EL (cell line): ENCODE measurements around the gene HOXD11.

ENCODE experiments used
- DNase-seq: peaks from one replicate; pipeline ENCODE4 v3.0.0-alpha.2; 2016

The HOXD11 gene

DNA sequence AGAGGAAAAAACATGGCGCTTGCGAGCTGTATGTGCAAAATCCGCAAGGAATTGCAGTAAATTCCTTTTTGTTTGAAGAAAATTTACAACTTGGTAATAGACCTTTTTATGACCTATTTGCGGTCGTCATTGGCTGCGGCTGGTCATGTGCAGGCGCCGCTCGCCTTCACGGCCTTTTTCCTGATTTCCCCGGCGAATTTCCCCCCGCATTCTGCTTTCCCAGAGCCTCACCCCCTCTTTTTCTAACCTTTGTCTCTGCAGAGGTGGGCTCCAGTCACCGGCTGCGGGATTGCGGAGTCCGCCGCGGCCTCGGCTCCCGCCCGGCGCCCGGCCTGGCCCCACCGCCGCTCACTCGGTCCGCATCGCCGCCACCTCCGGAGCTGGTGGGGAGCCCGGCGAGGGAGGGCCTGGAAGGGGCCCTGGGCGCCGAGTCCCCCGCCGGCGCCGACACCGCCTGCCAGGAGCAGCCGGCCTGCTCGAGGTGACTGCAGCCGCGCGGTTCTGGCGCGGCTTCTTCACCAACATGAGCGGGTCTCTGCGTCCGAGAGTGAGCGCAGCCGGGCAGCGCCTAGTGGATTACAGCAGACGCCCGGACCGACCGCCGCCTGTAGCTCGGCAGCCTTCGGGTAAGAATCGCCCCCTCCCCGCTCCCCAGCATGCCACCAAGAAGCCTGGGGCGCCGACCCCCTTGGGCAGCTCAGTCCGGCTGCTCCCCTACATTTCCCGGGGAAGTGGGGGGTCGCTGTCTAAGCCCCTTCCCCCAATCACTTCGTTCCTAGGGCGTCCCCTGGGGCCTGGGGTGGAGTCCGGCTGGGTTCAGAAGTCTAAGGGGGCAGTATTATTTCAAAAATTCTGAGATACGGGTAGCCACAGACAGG lies 29.5 kb downstream of the HOXD11 start:
- peak; percentile 57 for DNase-seq

DNA sequence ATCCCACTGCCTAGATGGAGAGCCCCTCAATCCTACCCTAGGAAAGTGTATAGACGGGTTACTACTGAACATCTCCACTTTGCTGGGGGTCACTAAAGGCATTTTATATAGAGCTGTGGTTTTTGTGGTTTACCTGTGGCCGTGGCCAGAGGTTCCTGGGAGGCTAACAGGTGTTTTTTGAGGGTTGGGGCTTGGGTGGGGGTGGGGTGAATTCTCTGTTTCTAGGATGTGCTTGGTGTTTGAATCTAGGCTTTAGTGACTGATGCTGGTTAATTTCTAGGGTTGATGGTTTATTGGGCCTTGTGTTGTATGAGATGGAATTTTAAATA lies 30.1 kb downstream of the HOXD11 start:
- DNase-seq, result no peak

DNA sequence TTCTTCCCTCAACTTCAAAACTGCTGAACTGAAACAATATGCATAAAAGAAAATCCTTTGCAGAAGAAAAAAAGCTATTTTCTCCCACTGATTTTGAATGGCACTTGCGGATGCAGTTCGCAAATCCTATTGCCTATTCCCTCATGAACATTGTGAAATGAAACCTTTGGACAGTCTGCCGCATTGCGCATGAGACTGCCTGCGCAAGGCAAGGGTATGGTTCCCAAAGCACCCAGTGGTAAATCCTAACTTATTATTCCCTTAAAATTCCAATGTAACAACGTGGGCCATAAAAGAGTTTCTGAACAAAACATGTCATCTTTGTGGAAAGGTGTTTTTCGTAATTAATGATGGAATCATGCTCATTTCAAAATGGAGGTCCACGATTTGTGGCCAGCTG lies 30.8 kb downstream of the HOXD11 start:
- DNase-seq, result no peak

DNA sequence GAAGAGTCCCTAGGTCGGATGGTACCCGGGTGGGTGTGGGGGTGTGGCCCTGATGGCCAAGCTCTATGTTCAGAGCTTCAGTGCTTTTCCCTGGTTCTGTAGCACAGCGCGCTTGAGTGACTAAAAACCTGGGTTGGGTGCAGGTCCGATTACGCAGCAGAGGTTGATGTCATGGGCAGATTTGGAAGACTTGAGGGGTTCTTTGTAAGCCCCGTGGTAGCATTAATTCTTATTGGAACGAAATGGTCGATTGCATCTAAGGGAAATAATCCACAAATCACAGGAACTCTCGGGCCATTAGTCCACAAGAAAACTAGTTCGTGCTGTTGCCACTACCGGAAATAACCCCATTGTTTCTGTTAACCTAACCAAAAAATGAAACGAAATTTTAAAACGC lies 31.4 kb downstream of the HOXD11 start:
- DNase-seq, result no peak

DNA sequence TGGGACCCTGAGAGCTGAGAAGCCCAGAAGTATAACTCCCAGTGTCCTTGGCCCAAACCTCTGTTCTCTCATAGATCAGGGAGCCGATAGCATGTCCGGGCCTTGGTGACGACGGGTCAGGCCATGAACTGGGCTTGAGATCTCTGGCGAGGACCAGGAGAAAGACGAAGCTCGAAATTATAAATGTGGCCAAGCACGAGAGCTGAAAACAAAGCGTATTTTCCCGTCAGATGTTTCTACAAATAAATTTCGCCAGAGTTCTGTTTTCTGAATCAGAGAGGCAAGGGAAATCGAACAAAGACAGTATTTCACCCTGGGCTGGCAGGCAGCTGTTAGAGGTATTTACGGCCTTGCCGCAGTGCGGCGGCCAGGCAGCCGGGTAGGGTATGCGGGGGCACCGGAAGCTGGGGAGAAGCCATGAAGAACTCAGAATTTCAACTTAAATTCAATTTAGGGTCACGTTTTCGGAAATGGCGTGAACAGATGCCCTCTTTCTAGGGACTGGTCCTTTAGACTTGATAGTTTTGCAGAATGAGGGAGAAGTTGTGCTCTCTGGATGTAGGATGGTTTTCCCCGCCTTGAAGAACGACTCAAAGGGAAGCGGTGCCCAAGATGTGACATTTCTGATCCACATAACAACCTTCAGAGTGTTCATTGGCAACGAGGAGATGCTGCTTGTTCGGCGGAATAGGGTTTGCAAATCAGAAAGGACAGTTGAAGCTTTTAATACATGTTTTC lies 32.0 kb downstream of the HOXD11 start:
- DNase-seq, result no peak

DNA sequence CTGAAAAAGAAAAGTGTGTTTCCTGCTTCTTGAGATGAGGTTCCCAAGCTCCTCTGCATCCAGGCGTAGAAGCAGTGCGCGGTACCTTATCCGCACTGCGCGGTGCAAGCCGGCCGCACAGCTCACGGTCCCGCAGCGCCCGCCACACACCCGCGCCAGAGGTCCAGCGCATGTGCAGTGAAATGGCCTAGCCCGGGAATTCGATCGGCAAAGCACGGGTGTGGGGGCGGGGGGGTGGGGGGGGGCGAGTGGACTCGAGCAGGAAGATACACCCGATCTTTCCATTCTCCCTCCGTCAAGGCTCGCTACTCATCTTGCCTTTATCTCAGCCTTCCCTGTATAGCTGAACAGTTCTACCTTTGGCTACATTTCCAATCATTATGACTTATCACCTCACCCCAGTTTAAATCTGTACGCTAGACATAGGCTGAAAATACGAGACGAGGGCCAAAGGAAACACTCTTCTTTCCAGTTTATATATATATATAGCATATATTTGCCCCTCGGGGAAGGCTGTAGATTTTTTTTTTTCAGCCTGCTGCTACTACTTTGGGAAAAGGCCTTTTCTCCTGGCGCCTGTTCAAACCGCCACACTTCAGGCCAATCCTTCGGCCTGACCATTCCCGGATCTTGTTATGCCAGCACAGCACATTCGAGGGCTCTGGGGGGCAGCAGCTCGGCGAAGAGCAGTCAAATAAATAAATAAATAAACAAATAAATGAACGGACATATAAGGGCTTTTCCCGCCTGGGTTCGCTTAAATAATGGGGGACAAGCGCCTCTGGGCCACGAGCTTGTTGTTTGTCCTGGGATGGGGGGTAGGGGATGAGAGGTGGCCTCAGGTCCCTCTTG lies 32.8 kb downstream of the HOXD11 start:
- DNase-seq, result no peak

DNA sequence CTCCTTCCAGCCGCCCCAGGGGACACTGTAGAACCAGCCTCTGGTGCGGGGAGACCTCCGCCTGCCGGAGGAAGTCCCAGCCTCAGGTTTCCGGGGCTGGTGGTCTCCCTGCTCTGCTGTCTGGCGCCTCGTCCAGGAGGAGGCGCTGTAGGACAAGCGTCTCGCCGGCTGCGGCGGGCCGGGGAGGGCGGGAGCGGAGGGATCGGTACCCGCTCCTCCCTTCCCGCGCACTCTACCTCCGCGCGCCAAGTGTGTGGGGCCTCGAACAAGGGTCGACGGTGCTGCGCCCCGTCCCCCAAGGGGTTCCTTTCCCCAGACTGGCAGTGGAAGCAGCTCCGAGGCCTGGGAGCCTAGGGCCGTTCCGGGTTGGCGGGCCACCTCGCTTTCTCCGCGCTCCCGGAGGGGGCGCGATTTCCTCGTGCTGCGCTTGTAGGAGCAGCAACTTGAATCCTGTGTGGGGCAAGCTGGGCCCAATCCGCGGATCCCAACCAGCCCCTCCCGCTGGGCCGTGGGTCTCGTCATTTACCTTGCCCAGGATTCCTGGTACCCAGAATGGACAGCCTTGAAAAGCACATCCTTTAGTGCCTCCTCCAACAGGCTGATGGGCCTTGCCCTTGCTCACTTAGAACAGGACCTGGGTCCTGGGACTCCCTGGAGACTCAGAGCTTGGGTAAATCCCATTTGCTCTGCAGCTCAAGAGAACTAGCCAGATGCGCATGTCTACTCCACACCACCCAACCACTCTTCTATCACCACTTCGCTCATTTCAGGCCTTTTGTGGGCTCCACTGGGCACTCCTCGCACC lies 33.6 kb downstream of the HOXD11 start:
- DNase-seq, result peak; percentile 75

DNA sequence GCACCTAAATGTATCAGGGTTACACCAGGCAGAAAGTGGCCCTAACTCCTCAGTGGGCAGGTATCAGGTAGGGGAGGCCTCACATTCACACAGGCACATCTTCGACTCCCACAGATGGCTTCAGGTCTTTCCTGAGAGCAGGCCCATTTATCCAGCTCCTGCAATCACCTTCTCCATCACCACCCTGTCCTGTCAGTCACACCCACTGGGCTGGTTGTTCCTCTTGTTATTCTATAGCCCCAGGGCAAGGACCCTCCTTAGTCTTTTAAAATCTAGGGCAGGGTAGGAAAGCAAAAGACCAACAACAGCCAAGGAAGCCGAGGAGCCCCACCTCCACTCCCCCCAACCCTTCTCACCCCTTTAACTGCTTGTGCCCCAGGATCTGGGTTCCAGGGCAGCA lies 35.2 kb downstream of the HOXD11 start:
- no peak for DNase-seq

DNA sequence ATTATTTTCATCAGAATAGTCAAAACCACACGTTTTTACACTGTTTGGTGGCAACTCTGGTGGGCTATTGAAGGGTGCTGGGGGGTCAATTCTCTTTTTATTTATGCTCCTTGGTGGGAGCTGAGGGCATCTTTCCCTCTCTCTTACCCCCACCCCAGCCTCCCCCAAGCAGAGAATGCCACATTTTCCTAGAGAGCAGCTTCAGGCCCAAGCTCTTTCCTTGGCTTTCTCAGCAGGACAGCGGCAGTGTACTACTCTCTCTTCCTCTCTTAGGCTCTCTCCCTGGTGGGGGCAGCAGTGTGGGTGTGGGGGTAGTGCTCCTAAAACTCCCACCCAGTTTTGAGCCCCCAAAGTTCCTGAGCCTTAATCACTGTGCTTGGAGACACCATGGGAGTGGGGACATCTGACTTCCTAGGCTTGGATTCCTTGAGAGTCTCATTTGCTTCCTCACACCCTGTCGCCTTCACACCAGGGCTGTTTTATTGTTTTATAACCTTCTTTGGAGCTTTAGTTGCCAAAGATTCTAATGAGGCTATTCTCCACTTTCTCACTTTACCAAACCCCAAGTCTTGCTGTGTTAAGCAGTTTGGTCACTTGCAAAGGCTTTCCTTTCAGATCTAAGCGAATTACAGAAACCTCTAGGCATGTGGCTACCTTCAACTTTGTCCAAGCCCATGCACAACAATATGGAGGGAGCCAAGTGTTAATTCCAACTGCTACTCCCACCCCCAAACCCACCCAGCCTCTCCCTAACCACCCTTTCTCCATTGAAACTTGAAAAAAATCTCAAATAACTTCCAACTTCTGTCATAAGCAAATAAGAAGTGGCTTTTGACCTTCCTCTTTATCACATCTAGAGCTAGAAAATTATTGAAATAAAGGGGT lies 38.2 kb downstream of the HOXD11 start:
- DNase-seq, result no peak

DNA sequence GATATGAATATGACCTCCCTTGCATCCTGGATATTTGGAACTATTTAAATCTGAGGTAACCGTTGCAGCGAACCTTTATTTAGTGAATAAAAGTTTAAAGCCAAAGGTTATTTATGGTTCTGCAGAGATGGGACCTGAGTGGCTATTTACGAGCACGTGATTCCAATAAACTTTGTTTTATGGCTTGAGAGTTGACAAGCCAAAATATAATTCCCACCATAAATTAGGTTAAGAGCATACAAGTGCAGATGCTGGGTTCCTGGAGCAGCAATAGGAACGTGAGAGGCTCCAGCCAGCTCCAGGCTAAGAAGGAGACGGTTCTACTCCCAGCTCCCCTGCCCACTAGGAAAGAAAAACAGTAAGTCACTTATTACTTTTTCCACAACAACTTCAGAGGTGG lies 39.0 kb downstream of the HOXD11 start:
- DNase-seq, result no peak

DNA sequence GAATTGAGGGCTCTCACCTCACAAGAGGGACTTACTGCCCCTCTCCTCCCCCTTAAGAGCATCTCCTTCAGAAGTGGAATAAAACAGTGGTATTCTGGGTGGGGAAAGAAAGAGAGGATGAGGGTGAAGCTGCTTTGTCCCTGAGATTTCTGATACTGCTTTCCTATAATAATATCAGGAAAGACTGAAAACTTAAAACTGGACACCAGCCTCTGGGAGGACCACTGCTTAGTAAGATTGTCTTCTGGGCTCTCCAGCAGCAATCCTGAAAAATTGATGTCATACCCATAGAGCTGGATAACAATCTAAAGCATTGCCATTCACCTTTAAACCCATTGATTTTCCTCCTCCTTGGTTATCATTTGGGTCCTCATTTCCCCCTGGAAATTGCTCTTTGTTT lies 39.6 kb downstream of the HOXD11 start:
- no peak for DNase-seq

DNA sequence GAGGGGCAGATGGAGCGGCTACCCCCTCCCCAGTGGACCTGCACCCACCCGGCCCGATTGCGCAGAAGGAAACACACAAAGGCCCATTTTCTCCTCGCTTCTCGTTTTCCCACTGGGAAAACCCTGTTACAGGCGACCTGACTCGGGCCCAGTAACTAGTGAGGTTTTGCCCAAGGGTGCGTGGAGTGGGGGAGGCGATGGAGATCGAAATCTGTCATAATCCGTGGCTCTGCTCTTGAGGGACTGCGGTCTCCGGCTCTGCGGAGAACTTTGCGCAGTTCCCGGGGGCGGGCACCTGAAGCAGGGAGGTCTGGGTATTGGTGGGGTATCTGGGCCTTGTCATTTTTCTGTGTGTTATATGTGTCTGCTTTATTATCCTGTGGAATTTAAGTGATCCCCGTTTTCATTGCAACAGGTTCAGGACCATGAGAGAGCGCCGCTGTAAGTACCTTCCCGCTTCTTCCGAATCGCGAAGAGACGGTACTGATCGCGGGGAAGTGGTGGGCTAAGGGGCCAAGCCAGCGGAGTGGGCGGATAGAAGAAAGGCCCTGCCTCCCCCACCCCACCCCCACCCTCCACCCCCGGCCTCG lies 40.2 kb downstream of the HOXD11 start:
- no peak for DNase-seq

DNA sequence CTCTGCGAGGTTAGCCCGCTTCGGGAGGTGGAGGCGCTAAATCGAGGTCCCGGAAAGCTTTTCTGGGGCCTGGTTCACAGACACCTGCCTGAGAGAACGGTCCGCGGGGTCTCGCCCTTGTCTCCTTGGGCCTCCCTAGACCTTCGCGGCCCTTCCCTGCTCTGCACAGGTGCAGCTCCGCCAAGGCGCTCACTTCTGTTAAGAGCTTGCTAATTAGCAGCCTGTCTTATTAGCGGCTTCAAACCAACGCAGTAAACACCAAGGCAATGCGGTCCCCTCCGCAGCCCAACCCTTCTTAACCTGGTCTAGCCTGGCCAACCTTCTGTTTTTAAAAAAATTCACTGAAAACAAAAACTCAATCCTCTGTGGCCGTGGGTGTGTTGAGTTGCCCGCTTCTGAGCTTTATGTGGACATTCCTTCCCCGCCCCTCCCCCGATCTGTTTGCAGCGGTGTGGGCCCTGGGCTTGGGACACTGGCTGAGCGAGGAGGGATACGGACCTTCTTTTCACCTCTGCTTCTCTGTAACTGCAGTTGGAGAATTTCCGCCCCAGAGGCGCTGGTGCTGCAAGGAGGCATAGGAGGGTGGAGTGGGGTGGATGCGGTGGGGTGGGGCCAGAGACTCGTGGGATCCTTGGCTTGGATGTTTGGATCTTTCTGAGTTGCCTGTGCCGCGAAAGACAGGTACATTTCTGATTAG lies 40.9 kb downstream of the HOXD11 start:
- no peak for DNase-seq

DNA sequence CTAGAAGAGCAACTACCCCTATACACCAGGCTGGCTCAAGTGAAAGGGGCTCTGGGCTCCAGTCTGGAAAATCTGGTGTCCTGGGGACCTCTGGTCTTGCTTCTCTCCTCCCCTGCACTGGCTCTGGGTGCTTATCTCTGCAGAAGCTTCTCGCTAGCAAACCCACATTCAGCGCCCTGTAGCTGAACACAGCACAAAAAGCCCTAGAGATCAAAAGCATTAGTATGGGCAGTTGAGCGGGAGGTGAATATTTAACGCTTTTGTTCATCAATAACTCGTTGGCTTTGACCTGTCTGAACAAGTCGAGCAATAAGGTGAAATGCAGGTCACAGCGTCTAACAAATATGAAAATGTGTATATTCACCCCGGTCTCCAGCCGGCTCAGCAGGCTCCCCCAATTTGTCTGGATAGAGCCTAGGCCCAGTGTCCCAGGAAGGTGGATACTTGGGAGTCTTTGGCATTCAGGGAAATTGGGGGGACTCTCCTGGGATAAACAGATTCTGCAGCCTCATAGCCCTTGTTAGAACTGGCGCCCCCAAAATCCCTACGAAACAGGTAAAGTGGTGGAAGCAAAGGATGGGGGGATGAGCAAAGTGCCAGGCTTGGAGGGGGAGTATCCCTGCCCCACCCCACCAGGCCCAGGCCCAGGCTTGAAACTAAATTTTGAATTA lies 41.8 kb downstream of the HOXD11 start:
- DNase-seq, result no peak

DNA sequence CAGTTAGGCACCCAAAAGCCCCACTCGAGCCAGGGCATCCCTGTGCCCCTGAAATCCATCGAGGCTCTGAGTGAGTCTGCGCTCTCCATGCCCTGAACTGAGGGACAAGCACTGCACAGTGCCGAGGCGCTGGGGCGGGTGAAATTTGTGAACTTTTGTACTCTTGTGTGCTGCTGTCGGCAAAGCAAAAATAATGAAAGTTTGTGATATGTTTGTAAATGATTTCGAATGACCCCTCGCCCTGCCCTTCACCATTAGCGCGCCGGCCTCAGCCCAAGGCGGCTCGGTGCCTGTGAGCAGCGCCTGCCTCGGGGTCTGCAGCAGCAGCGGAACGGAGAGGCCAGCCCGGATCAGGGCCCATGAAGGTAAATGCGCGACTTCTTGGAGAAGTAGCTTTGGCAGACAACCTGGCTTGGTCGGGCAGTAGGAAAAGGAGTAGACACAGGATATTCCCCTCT lies 42.4 kb downstream of the HOXD11 start:
- DNase-seq, result no peak

DNA sequence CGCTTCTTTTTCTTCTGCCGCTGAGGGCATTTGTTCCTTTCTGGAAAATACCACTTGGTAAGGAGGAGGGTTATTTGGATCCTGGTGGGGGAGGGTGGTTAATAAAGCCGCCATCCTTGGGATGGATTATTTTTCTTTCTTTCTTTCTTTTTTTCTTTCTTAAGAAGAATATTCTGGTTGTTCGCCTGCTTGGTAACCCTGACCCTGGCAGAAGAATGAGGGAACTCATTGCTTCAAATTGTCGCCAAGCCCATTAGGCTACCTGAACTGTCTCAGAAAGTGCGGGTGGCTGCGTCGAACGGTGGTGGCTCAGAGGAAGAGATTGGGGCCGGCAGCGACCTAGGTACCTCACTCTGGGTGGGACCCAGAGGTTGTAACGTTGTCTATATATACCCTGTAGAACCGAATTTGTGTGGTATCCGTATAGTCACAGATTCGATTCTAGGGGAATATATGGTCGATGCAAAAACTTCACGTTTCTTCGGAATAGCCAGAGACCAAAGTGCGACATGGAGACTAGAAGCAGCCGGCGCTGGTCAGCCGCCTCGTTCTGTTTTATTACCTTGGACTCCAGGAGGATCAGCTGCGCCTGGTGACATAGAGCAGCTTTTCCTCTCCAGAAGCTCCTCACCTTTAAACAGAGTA lies 43.0 kb downstream of the HOXD11 start:
- DNase-seq, result no peak

DNA sequence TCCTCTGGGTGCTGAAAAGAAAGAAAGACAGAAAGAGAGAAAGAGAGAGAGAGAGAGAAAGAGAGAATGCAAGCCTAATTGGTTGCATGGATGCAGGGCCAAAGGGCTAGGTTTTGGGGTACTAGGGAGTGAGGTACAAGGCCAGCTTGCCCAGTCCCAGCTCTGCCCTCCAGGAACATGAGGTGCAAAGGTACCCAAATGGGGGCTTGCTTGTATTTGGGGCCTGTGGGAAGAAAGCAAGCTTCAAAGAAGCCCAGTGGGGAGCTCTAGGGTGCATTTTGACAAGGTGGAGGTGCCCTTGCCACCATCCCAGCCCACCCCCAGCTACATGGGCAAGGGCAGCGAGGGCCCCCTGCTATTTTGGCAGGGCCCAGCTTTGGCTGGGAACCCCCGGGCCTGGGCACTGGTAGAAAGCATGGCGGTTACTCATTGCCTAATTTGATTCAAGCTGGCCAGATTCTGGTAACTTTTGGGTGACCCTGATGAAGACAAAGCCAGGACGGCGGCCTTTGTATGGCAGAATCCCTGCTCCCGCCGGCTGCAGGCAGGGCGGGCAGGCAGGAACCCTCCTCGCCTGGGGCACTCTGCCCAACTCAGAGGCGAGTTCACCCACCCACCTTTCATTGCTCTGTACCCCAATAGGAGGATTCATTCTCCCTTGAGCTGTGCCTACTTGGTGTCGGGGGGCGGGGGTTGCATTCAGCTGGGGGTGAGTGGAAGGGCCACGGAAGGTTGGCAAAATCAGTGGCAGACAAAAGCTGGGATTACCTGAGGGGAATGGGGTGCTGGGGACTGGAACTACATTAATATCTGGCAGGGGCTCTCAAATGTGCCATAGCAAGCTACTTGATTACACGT lies 43.7 kb downstream of the HOXD11 start:
- DNase-seq, result no peak
